Breast epithelium (tissue), 4 donors: Measurements from ENCODE around the gene ZNF808. TPM values are rescaled to one million over a fixed set of nuclear protein-coding genes. Genes with fewer than 3 reads are reported as not detected.
"Not testable (repeated sequence)": the region's sequence is repeated elsewhere in the genome, so short reads cannot be mapped to it uniquely, and the experiment has no call there.

ENCODE experiments used
- DNase-seq, 2 donors: peaks; one replicate each; pipeline ENCODE4 v3.0.0-alpha.2; 2019; ENCODE audit warnings: low spot score in 2 of 2
- H3K27ac ChIP-seq, 2 donors: fragments of 200-600 bp; sonication (generic) in 1 of 2; one replicate each; pipeline ENCODE4 v1.5.1; 2016 to 2019; ENCODE audit warnings: mild to moderate bottlenecking in 1 of 2
- H3K27me3 ChIP-seq, 2 donors: fragments of 200-600 bp; sonication (generic) in 1 of 2; one replicate each; pipeline versions ENCODE4 v1.5.1 to v1.6.0; 2017 to 2019; ENCODE audit warnings: control low read depth in 1 of 2, mild to moderate bottlenecking in 1 of 2
- H3K36me3 ChIP-seq: fragments of 200-600 bp; one replicate; pipeline ENCODE4 v1.5.1; 2019
- H3K4me1 ChIP-seq, 2 donors: fragments of 200-600 bp; sonication (generic); one replicate each; pipeline ENCODE4 v1.5.1; 2016 to 2019; ENCODE audit warnings: control low read depth in 1 of 2
- H3K4me3 ChIP-seq, 3 donors: fragments of 200-600 bp; sonication (generic); 1 replicate in 2 of 3; 2 replicates in 1 of 3; pipeline ENCODE4 v1.5.1; 2016 to 2019; ENCODE audit warnings: mild to moderate bottlenecking in 3 of 3, moderate library complexity in 2 of 3
- H3K9me3 ChIP-seq, 2 donors: fragments of 200-600 bp; sonication (generic) in 1 of 2; one replicate each; pipeline ENCODE4 v1.5.1; 2016 to 2019; ENCODE audit warnings: control low read depth in 1 of 2
- CTCF ChIP-seq, 3 donors: fragments of 450-650 bp; IDR thresholded peaks; one replicate each; pipeline ENCODE4 v1.5.1; 2016 to 2017; ENCODE audit warnings: antibody characterized with exemption in 3 of 3, mild to moderate bottlenecking in 3 of 3, moderate library complexity in 3 of 3
- POLR2A ChIP-seq: fragments of 450-650 bp; IDR thresholded peaks from one replicate; pipeline ENCODE4 v1.6.1; 2016; ENCODE audit warnings: antibody characterized with exemption, mild to moderate bottlenecking, moderate library complexity
- POLR2AphosphoS5 ChIP-seq, 3 donors: sonication (generic); formaldehyde crosslinking; IDR thresholded peaks; one replicate each; pipeline ENCODE4 v1.6.1; 2017; ENCODE audit warnings: antibody characterized with exemption in 3 of 3
- intact Hi-C: fragments of 100-400 bp; cut with DNase I; formaldehyde crosslinking; loops from one replicate; pipeline ENCODE4 v1.15.1; 2023; ENCODE audit warnings: low total_unique reads
- total RNA-seq, 3 donors: library from RNA; depleted of rRNA; stranded (reverse); fragments of >200 nt; gene quantifications; one replicate each; pipeline ENCODE4 v1.1.0, GENCODE V29; 2016

ZNF808 gene
- total RNA-seq, 3 donors from 2014 or later = 20.6 to 35.1 (median 21.3) TPM

DNA sequence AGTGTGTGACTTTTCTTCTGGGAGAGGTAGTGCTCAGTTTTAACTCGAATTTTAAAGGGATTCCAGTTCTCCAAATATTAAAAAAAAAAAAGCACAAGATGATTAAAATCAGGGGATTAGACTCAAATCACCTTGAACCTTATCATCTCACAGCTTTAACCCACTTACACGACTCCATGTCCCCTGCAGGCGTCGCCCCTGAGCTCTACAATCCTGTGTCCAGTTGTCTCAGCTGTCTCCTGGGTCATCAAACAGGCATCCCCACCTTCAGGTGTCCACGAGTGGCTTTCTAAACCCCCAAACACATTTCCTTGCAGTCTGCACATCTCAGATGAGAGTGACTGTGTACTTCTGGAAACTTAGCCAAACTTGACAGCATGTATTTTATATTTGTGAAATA, 14.1 kb downstream of the ZNF808 start:
- intact Hi-C loops = no loop called here
- H3K27me3 ChIP-seq = no peaks in the 10 kb centered on the region
- no peaks in the 10 kb centered on the region for H3K9me3 ChIP-seq
- H3K4me1 ChIP-seq = no peaks in the 10 kb centered on the region
- no peak overlapping the region for H3K27ac ChIP-seq
- TF ChIP-seq POLR2A (no peak), CTCF (IDR thresholded peaks at IDR 0.05) (no peak), POLR2AphosphoS5 (IDR thresholded peaks at IDR 0.05) (no peak)
- no peak for DNase-seq
- H3K4me3 ChIP-seq = no peak overlapping the region
- no peaks in the 10 kb centered on the region for H3K36me3 ChIP-seq

DNA sequence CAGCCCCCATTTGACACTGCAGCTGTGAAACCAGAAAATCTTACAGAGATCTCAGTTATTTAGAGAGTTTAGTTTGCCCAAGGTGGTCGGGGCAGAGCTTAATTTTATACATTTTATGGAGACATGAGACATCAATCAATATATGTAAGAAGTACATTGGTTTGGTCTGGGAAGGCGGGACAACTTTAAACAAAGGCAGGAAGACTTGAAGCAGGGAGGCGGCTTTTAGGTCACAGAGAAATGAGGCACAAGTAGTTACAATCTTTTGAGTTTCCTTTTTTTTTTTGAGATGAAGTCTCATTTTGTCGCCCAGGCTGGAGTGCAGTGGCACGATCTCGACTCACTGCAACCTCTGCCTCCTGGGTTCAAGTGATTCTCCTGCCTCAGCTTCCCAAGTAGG, 15.1 kb downstream of the ZNF808 start:
- intact Hi-C loops, H3K27ac ChIP-seq, H3K9me3 ChIP-seq, H3K4me3 ChIP-seq, H3K27me3 ChIP-seq, DNase-seq, H3K4me1 ChIP-seq, H3K36me3 ChIP-seq: not testable (repeated sequence)

DNA sequence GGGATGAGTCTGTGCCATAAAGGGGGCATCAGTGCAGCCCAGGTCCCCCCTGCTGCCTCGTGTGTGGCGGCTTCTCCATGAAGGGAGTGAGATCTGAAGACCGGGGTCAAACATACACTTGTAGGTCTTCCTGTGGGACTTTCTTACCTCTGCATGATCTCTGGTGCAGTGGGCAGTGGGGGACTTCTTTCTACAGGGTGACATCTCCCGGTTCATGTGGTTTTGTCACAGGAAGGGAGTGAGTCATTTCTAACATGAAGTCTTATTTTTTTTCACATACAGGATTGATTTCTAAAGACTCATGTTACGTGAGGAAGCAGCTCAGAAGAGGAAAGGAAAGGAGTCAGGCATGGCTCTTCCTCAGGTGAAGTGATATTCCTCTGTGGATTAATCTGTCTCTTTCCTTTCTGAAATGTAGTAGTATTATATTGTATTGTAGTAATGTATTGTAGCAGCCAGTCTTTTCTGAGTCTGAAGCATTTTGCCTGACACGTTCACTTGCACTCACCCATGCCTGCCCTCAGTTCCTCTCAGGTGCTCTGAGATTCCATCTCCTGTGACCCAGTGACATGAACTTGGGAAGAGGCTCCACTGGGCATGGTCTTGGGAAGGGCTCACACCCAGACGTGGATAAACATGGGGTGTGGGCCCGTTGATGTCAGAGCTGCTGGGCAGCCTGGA, 15.7 kb downstream of the ZNF808 start:
- no peaks in the 10 kb centered on the region for H3K9me3 ChIP-seq
- intact Hi-C loops = no loop called here
- H3K4me1 ChIP-seq = no peaks in the 10 kb centered on the region
- no peak overlapping the region for H3K4me3 ChIP-seq
- TF ChIP-seq POLR2A = no peak
- TF ChIP-seq CTCF (IDR thresholded peaks at IDR 0.05) = no peak
- TF ChIP-seq POLR2AphosphoS5 (IDR thresholded peaks at IDR 0.05) = no peak
- no peak for DNase-seq
- no peaks in the 10 kb centered on the region for H3K27me3 ChIP-seq
- H3K36me3 ChIP-seq = no peaks in the 10 kb centered on the region
- no peak overlapping the region for H3K27ac ChIP-seq

DNA sequence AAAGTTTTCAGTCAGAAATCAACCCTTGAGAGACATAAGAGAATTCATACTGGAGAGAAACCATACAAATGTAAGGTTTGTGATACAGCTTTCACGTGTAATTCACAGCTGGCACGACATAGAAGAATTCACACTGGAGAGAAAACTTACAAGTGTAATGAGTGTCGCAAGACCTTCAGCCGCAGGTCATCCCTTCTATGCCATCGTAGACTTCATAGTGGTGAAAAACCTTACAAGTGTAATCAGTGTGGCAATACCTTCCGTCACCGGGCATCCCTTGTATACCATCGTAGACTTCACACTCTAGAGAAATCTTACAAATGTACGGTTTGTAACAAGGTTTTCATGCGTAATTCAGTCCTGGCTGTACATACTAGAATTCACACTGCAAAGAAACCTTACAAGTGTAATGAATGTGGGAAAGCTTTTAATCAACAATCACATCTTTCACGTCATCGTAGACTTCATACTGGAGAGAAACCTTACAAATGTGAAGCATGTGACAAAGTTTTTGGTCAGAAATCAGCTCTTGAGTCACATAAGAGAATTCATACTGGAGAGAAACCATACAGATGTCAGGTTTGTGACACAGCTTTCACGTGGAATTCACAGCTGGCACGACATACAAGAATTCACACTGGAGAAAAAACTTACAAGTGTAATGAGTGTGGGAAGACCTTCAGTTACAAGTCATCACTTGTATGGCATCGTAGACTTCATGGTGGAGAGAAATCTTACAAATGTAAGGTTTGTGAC, 26.9 kb downstream of the ZNF808 start:
- intact Hi-C loops = no loop called here
- Histone ChIP-seq H3K27me3 (no peaks in the 10 kb centered on the region), H3K4me3 (no peak overlapping the region), H3K9me3 (peaks cover 60 to 88% of the 10 kb centered on the region in 2 donors), H3K4me1 (no peaks in the 10 kb centered on the region), H3K27ac (no peak overlapping the region), H3K36me3 (no peaks in the 10 kb centered on the region)
- TF ChIP-seq POLR2A (no peak), POLR2AphosphoS5 (IDR thresholded peaks at IDR 0.05) (no peak), CTCF (IDR thresholded peaks at IDR 0.05) (no peak)
- no peak for DNase-seq

- DNase-seq = no peak
- Histone ChIP-seq H3K4me3 (no peak overlapping the region), H3K4me1 (no peaks in the 10 kb centered on the region), H3K27ac (no peak overlapping the region), H3K9me3 (peaks cover 63 to 91% of the 10 kb centered on the region in 2 donors), H3K27me3 (no peaks in the 10 kb centered on the region), H3K36me3 (no peaks in the 10 kb centered on the region)
- no peak for TF ChIP-seq POLR2AphosphoS5 (IDR thresholded peaks at IDR 0.05)
- TF ChIP-seq CTCF (IDR thresholded peaks at IDR 0.05) = no peak
- TF ChIP-seq POLR2A = no peak
- intact Hi-C loops = no loop called here
Observed at GRCh38 chr19:52557231-52557995, 29.9 kb downstream of the ZNF808 start.

GRCh38 chr19:52558732-52559445, 31.4 kb downstream of the ZNF808 start:
- H3K27me3 ChIP-seq, H3K36me3 ChIP-seq, intact Hi-C loops, H3K27ac ChIP-seq, H3K4me1 ChIP-seq, DNase-seq, H3K4me3 ChIP-seq: not testable (repeated sequence)
- H3K9me3 ChIP-seq = peaks cover 59 to 91% of the 10 kb centered on the region in 2 donors

DNA sequence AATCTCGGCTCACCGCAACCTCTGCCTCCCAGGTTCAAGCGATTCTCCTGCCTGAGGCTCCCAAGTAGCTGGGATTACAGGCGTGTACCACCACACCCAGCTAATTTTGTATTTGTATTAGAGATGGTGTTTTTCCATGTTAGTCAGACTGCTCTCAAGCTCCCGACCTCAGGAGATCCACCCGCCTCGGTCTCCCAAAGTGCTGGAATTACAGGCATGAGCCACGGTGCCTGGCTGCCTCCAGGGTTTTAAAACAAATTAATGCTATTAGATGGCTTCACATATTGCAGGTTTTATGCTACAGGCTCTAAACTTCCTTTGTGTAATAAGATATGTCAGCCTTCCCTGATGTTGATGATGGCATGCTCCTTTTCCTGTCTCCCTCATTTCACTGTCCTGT, 34.1 kb downstream of the ZNF808 start:
- H3K4me3 ChIP-seq, intact Hi-C loops, H3K27me3 ChIP-seq, H3K4me1 ChIP-seq, H3K36me3 ChIP-seq, H3K27ac ChIP-seq, DNase-seq: not testable (repeated sequence)
- H3K9me3 ChIP-seq = peaks cover 41 to 73% of the 10 kb centered on the region in 2 donors
